GM11168 (cell line): ENCODE results near the gene SPOP.

Experiments
- in situ Hi-C: fragments of 300-500 bp; cut with MboI; formaldehyde crosslinking; loops from one replicate; pipeline ENCODE4 v1.12.0; 2022; ENCODE audit warnings: low sequenced_read_pairs; ENCODE audit not compliant: unreplicated experiment

Gene SPOP

GRCh38 chr17:49590874-49591273 lies 87.0 kb downstream of the SPOP start:
- in situ Hi-C loops: no loop called here

GRCh38 chr17:49589577-49589927 lies 88.3 kb downstream of the SPOP start:
- in situ Hi-C loops: no loop called here

DNA sequence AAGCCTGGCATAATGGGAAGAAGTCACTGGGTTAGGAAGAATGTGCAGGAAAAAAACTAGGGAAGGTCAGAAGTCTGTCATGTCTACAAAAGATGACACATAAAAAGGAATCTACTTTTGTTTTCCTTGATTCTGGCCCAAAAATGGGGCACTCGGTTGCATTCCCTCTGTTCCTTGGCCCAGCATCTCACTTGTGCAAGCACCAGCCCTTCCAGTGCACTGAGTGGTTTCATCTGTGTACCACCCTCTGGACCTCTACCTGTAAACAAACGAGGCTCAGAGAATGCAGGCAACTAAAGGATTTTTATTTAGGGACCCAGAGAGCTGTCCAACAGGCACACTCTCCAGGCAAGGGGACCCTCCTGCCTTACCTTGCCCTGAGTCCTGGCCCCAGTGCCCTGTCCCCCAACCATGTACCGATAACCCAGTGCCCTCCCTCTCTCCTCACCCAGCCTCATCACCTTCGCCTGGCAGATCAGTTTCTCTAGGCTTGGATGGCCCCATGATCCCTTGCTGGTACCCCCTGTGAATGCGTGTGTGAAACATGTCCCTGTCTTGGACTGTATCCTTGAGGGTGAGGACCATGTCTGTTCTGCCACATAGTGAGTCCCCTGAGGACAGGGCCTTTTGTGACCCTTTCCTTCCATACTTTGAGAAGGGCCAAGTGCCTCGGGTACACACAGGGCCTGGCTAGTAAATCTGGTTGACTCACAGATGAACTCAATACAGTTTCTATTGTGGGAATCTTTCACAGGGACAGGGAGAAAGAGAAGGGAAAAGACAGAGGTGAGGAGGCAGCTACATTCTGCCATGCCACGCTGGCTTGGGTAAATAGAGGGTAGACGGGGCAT lies 88.9 kb downstream of the SPOP start:
- in situ Hi-C loops: no loop called here

DNA sequence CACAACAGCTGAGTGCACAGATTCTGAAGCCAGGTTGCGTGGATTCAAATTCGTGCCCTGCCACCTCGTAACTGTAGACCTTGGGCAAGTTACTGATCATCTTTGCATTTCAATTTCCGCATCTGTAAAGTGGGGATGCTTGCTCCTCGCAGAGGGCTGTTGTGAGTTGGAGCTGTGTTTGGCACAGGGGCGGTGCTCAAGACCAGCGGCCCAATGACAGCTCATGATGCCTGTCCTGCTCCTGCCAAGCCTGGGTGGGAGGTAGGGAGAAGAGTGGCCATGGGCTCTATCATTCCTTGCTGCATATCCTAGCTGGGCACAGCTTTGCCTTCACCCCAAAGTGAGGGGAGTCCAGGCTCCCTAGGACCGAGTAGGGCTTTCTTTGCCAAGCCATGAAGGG lies 89.6 kb downstream of the SPOP start:
- in situ Hi-C loops: no loop called here

GRCh38 chr17:49587366-49588073 lies 90.4 kb downstream of the SPOP start:
- in situ Hi-C loops: no loop called here

GRCh38 chr17:49585422-49586027 lies 92.4 kb downstream of the SPOP start:
- in situ Hi-C loops: no loop called here

DNA sequence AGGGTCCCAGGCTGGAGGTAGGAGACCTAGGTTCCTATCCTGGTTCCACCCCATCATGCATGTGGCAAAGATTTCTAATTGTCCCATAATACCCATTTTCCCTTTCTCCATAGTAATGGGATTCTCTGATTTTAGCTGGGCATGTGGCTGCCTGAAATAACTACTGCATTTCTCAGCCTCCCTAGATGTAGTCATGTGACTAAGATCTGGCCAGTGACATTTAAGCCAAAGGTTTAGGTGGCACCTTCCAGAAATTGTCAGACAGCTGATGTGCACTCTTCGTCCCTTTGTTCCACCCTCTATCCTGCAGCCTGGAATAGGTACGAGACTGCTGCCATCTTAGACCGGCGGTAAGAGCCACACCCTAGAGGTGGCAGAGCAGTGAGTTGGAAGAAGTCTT lies 94.0 kb downstream of the SPOP start:
- in situ Hi-C loops: no loop called here

GRCh38 chr17:49583226-49583625 lies 94.7 kb downstream of the SPOP start:
- in situ Hi-C loops: no loop called here

- in situ Hi-C loops: no loop called here
Observed at GRCh38 chr17:49582789-49583188, 95.1 kb downstream of the SPOP start.

DNA sequence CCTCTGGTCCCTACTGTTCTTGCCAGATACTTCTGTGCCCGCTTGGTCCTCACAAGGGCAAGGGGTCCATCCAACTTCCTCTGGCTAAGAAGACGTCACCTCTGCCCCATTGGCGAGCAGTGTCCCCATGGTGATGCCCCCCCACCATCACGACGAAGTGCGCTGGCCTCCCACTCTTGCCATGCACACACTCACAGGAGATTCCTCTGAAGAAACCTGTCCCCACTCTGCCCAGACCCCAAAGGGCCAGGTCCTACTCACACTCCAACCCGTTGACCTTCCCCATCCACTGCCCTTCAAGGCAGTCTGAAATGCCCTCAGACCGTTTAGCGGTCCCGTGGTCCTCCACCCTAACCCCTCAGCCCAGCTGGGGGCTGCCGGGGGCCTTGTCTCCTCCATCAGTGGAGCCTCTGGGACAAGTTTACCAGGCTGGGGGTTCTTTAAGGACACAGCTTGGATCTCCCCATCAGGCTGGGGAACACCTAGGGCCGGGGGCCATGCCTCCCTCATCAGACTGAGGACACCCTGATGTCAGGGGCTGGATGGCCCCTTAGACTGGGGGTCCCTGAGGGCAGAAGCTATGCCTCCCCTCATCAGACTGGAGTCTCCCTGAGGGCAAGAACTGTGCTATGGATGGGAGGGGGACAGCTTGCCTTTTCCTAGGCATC lies 95.7 kb downstream of the SPOP start:
- in situ Hi-C loops: no loop called here

- in situ Hi-C loops: no loop called here
Observed at GRCh38 chr17:49581648-49581998, 96.3 kb downstream of the SPOP start.

DNA sequence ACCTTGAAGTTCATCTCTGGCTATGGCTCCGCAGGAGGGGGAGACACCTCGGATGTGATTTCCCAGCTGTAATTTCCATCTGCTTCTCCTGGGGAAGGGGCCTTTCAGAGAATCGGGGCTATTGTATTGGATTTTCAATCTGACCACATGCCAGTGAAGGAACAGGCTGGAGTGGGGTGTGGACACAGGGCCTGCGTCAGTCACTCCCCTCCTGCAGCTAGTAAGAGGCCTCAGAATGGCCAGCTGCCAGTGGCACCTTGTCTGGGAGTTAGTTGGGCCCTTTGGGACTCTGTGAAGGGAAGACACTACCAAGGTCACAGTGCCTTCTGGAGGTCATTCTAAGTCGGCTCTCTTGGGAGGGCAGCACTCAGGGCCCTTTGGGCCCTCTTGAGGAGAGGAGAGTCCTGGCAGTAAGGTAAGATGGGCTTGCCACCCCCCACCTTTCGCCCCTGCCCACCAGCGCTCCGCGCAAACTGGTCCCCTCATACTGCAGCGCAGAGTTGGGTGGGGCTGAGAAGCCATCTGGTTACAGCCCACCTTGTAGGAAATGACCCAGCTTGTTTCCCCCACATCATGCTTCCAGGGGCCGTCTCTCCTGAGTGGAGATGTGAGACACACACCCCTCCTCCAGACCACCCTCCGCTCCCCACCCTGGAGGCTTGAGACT lies 96.8 kb downstream of the SPOP start:
- in situ Hi-C loops: no loop called here

- in situ Hi-C loops: no loop called here
Observed at GRCh38 chr17:49580055-49580721, 97.7 kb downstream of the SPOP start.

- in situ Hi-C loops: no loop called here
Observed at GRCh38 chr17:49579522-49579921, 98.4 kb downstream of the SPOP start.

- in situ Hi-C loops: no loop called here
Observed at GRCh38 chr17:49578952-49579500, 98.9 kb downstream of the SPOP start.

GRCh38 chr17:49578414-49578813 lies 99.5 kb downstream of the SPOP start:
- in situ Hi-C loops: no loop called here

GRCh38 chr17:49577963-49578362 lies 99.9 kb downstream of the SPOP start:
- in situ Hi-C loops: no loop called here

DNA sequence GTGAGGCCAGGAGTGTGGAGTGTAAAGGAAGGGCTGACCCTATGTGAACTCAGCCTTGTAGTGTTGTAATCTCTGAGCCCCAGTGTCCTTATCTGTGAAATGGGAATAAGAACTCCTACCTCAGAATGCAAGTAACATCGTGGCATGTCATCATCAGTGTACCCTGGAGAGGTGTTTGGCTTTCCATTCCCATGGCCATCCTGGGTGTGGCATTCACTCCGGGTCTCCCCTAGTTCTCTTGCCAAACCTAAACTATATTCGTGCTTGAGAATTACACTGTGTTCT lies 100.3 kb downstream of the SPOP start:
- in situ Hi-C loops: no loop called here

DNA sequence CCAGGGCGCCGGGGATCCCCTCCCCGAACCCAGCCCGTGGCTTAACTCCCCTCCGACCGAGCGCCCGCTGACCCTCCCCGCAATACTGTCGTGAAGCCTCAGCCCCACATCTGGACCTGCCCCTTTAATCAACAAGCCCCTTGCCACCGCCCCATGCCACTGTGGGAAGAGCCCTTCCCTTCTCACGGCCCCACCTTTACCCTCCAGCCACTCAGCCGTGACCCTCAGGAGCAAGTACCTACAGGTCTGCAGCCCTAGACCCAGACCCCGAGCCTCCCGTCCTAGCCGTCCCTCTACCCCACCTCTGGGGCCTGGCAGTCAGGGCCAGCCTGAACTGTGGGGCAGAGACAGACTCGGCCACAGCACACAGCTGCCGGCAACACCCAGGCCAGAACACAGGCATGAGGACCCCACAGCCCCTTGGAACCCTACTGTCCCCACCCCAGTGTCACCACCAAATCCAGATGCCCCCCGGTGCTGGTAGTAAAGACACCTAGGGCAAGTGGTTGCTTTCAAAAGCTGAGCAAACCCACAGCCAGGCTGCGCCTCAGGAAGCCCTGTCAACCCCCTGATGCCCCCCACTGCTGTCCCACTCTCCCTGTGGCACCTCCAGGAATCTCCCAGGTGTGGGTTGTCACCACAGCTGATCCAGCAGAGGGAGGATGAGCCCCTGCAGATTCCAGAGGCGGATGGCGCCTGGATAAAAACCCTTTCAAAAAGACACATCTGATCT lies 100.8 kb downstream of the SPOP start:
- in situ Hi-C loops: no loop called here
